HG02981 (cell line): Measurements from ENCODE around the gene TMEM178B.

ENCODE experiments used
- ATAC-seq: cut with Tn5 transposase; IDR thresholded peaks from one replicate; pipeline ENCODE4 v1.9.1; 2021; ENCODE audit warnings: mild to moderate bottlenecking, moderate library complexity; ENCODE audit not compliant: unreplicated experiment

The TMEM178B gene

DNA sequence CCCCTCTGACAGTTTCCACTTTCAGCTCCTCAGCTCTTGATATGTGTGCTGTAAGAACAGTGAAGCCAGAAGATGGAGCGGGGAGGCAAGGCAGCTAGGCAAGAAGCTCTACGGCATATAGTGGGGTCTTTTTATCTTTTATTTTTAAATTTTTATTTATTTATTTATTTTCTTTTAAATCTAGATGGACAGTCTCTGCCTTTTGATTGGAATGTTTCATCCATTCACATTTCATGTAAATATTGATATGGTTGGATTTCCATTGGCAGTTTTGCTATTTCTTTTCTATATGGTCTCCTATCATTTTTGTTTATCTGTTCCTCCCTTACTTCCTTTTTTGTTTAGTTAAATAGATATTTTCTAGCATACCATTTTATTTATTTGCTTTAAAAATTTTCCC, 183.7 kb downstream of the TMEM178B start:
- no peak for ATAC-seq

DNA sequence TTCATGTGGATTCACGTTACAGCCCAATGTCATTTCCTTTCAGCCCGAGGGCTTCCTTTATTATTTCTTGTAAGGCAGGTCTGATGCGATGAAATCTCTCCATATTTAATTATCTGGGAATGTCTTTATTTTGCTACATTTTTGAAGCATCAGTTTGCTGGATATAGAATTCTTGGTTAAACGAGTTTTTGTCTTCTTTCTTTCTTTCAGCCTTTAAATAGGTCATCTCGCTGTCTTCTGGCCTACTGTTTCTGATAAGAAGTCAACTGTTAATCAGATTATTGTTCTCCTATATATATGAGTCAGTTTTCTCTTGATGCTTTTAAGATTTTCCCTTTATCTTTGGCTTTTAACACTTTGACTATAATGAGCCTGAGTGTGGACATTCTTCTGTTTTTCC, 184.7 kb downstream of the TMEM178B start:
- ATAC-seq: no peak

DNA sequence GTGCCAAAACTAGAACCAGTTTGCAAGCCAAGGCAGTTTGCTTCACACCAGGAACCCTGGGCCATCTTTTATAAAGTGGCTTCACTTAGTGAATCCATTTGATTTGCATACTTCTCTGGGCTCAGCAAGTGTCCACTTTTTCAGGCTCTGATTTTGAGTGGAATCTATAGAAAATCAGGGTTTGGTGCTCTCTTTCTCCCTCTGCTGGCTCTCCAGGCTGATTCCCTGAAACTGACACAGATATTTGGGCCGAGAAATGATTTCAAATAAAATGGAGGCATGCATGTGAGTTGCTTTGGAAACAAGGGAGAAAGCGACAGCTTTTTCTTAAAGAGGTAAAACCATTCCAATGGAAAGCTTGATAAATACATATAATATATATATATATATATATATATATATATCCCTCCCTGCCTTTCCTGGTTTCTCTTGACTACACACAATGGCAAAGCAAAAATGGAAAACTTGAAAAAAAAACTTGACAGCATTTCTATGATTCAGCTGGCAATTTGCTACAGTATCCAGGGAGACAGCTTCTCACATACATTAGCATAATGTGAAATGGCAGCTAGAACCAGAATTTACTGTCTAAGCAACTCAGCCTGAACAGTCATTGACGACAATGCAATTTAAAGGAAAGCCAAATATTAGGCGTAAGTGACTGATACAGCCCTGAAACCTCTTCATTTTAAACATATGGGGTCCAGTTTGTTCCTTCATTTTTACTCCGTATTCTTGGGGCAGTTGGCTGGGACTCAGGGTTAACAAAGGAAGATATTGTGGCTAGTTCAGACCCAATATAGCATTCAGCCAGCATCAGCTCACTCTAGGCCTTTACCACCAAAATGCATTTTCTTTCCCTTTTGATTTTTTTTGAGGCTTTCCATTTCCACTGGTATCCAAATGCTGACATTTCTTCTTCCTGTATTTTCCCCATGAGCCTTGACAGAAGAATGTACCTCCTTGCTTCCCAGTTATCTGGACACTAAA, 188.5 kb downstream of the TMEM178B start:
- ATAC-seq: no peak

- no peak for ATAC-seq
These were observed 189.6 kb downstream of the TMEM178B start for GRCh38 chr7:141263508-141263907.

DNA sequence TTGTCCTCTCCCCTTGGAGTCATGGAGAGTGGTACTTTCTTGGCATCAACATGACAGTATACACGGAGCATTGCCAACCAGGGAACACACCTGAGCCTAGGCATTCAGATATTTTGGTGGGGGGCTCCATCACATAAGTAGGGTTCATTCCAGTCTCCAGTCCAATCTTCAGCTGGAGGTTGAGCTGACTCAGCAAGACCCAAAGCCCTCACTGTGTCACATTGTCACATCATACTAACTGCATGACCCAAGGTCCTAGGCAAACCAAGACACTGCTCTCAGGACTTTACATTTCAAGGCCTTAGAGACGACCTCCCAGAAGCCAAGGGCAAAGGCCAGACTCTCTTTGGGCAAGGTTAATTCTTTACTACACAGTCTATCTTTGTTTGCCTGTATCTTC, 190.1 kb downstream of the TMEM178B start:
- ATAC-seq: no peak

GRCh38 chr7:141264511-141264910, 190.6 kb downstream of the TMEM178B start:
- ATAC-seq: no peak

DNA sequence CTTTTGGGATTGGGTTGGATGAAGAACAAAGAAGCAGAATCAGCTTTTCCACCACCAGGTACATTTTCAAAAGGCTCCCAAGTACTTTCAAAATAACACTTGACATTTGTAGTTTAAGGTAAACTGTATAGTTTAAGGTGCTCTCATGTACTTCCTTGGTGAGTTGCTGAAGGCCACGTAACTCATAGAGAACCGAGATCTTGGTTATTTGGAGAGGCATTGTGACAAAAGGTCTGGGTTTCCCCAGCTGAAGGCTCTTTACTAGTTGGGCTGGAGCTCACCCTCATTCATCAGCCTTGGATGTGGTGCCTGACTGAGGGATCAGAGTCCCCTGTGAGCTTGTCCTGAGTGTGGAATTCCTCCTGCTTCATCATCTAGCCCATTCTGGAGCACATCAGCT, 191.8 kb downstream of the TMEM178B start:
- ATAC-seq: no peak

DNA sequence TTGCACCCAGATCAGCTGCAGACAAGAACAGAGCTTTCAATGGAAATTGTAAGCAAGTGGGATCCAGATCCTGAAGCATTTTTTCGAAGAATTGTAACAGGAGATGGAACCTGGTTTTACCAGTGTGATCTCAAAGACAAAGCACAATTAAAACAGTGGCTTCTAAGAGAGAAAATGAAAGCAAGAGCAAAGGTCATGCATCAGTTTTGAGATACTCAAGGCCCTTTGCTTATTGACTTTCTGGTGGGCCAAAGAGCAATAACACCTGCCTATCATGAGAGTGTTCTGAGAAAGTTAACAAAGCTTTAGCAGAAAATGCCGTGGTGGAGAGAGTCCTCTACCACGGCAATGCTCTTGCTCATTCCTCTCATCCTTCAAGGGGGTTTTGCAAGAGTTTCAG, 194.8 kb downstream of the TMEM178B start:
- no peak for ATAC-seq

DNA sequence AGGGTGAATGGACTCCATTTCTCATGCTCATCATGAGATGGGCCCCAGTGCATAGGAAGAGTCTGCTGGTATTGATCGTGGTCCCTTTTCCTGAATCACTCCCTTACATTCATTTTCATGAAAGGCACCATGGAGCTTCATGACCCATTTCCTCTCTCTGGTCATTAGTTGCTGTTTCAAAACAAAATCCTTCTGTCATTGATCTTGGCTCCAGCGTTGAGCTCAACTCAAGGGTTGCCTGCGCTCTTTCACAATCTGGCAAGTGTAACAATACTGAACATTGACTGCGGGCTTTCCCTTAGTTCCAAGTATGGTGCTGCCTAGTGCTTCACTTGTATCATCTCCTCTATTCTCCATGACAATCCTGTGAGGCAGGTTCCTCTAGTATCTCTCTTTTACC, 197.6 kb downstream of the TMEM178B start:
- no peak for ATAC-seq

GRCh38 chr7:141272417-141272816, 198.6 kb downstream of the TMEM178B start:
- ATAC-seq: no peak

- ATAC-seq: no peak
These were observed 201.5 kb downstream of the TMEM178B start for GRCh38 chr7:141275350-141275749.

GRCh38 chr7:141276031-141276430, 202.2 kb downstream of the TMEM178B start:
- ATAC-seq: no peak

DNA sequence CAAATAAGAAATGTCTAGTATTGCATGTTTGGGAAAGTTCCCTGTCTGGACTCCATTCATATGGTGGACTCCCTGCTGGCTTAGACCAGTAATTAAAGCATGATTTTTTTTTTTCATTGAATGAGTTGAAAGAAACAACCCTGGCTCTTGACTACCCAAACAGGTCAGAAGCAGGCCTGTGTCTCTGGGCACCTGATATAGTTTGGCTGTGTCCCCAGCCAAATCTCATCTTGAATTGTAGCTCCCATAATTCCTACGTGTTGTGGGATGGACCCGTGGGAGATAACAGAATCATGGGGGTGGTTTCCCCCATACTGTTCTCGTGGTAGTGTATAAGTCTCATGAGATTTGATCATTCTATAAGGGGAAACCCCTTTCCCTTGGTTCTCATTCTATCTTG, 206.2 kb downstream of the TMEM178B start:
- no peak for ATAC-seq

GRCh38 chr7:141281311-141281710, 207.4 kb downstream of the TMEM178B start:
- ATAC-seq: no peak

DNA sequence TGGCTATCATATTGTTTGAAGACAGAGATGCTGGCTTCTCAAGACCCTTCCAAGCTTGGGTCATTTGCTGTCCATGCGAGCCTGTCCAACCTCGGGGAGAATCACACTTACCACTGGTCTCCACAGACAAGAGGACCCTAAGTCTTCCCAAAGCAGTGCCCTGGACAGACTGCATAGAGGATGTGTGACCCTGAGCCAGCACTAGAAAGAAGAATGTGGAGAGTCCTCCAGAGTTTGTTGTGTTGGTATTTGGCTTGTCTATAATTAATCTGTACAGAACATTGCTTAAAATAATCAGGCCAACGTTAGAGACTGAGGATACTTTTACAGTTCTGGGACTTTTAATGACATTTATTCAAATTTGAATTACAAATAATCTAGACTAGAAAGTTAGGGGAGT, 212.7 kb downstream of the TMEM178B start:
- ATAC-seq: no peak

GRCh38 chr7:141287936-141288335, 214.1 kb downstream of the TMEM178B start:
- no peak for ATAC-seq

DNA sequence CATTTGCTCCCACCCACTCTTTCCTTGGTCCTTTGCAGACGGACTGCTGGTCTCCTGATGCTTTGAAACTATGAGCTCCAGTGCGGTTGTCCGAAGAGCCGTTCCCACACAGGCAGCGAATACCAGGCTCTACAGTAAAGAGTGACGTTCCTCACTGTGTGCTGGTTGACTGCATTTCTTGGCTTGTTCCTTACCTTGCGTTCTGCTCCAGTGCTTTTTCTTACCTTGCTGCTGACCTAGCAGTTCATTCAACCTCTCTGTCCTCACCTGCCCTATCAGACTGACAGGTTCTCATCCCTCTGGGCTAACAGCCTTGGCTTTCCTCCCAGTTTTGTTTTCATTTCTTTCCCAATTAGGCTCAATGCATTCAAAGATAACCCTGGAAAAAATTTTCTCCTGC, 214.8 kb downstream of the TMEM178B start:
- ATAC-seq: no peak

DNA sequence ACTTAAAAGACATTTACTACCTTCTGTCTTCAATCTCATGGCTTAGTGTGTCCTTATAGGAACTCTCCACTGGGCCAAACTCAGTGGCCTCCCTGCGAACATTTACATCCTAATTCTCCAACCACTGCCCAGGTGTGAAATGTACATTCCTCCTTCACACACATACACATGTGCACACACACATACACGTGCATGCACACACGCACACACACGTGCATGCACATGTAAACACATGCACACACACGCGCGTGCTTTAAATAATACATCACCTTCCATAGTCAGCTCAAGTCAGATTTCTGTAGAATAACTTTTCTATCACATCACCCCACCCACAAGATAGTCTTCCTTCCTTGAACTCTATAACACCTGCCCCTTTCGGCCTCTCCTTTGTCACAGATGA, 216.5 kb downstream of the TMEM178B start:
- ATAC-seq: no peak

DNA sequence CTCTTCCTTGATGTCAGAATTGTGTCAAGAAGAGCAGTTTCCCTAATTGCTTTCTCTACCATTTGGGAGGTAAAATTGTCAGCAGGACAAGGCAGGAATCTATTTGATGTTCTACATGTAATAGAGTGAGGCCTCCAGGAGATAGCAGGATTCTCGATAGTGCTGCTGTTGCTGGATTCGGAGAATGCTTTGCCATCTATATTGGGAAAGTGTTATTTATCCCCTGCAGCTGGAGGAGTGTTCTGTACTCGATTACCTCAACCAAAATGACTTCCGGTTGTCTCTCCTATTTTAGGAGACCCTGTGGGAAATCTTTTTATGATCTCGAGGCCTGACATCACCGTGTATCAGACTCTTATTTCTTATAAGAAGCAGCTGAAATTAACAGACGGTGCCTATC, 217.1 kb downstream of the TMEM178B start:
- ATAC-seq: no peak

- no peak for ATAC-seq
These were observed 217.7 kb downstream of the TMEM178B start for GRCh38 chr7:141291541-141291940.

- ATAC-seq: no peak
These were observed 220.4 kb downstream of the TMEM178B start for GRCh38 chr7:141294143-141294829.

DNA sequence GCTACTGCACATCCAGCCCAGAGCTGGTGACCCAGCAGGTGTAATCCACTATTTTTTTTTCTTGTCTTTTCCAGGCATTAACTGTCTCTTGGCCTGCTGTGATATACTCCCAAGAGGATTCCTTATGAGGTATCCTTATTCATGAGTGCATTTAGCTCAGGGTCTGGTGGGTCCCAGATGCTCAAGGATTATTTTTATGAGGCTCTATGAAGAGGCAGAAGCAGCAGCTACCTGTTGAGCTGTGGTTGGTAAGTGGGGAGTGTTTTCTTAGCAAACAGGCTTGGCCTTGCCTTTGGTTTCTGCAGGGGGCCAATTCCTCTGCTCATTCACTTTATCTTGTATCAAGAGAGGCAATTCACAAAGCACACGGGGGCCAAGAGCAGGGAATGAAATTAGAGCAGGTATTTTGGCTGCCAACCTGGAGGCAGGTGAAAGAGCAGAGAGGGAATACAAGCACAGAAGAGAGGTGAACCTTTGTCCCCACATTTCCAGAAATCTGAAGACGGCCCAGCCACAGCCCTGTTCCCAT, 221.6 kb downstream of the TMEM178B start:
- ATAC-seq: no peak
